Subcutaneous abdominal adipose tissue (tissue), 5 donors: Measurements from ENCODE around the gene IGDCC3.

Experiments used
- H3K27ac ChIP-seq: one replicate; pipeline ENCODE4 v1.7.0; 2013; ENCODE audit warnings: low read depth, mild to moderate bottlenecking, inconsistent platforms, low read length, moderate library complexity
- H3K27me3 ChIP-seq, 5 donors: one replicate each; pipeline ENCODE4 v1.7.0; 2013; ENCODE audit warnings: low read length in 5 of 5, inconsistent platforms in 1 of 5; ENCODE audit not compliant: control insufficient read depth in 5 of 5, insufficient read depth in 4 of 5
- H3K36me3 ChIP-seq, 5 donors: one replicate each; pipeline ENCODE4 v1.7.0; 2013; ENCODE audit warnings: low read length in 5 of 5; ENCODE audit not compliant: control insufficient read depth in 5 of 5, insufficient read depth in 5 of 5
- H3K4me1 ChIP-seq, 5 donors: one replicate each; pipeline ENCODE4 v1.7.0; 2013; ENCODE audit warnings: low read length in 5 of 5, mild to moderate bottlenecking in 3 of 5, moderate library complexity in 1 of 5; ENCODE audit not compliant: control insufficient read depth in 5 of 5, insufficient read depth in 5 of 5
- H3K4me3 ChIP-seq, 5 donors: one replicate each; pipeline ENCODE4 v1.7.0; 2013; ENCODE audit warnings: low read length in 5 of 5, low read depth in 1 of 5
- H3K9ac ChIP-seq, 5 donors: one replicate each; pipeline ENCODE4 v1.7.0; 2013; ENCODE audit warnings: low read length in 5 of 5, mild to moderate bottlenecking in 4 of 5, moderate library complexity in 3 of 5
- H3K9me3 ChIP-seq, 5 donors: one replicate each; pipeline ENCODE4 v1.7.0; 2013; ENCODE audit warnings: low read length in 5 of 5; ENCODE audit not compliant: control insufficient read depth in 5 of 5
- donor health status: healthy.
- donor health status: healthy.
- donor health status: healthy.
- donor health status: healthy.
- donor health status: healthy.

IGDCC3 gene

GRCh38 chr15:65414841-65415621, 37.2 kb upstream of the IGDCC3 start:
- no peak overlapping the region for H3K27ac ChIP-seq
- H3K4me3 ChIP-seq: no peak overlapping the region
- H3K9ac ChIP-seq: no peak overlapping the region
- no peaks in the 10 kb centered on the region for H3K9me3 ChIP-seq
- no peaks in the 10 kb centered on the region for H3K36me3 ChIP-seq
- H3K4me1 ChIP-seq: peaks cover 0 to 4% (median 0%) of the 10 kb centered on the region in 5 donors
- peaks cover 9 to 34% (median 17%) of the 10 kb centered on the region in 5 donors for H3K27me3 ChIP-seq

- Histone ChIP-seq H3K4me3 (no peak overlapping the region), H3K4me1 (peaks cover 0 to 4% (median 0%) of the 10 kb centered on the region in 5 donors), H3K9ac (no peak overlapping the region), H3K27ac (no peak overlapping the region), H3K9me3 (no peaks in the 10 kb centered on the region), H3K27me3 (peaks cover 8 to 29% (median 17%) of the 10 kb centered on the region in 5 donors), H3K36me3 (no peaks in the 10 kb centered on the region)
Observed at GRCh38 chr15:65413760-65414144, 36.0 kb upstream of the IGDCC3 start.

GRCh38 chr15:65413051-65413759, 35.4 kb upstream of the IGDCC3 start:
- no peak overlapping the region for H3K4me3 ChIP-seq
- H3K9me3 ChIP-seq: no peaks in the 10 kb centered on the region
- H3K27me3 ChIP-seq: peaks cover 6 to 24% (median 13%) of the 10 kb centered on the region in 5 donors
- no peak overlapping the region for H3K27ac ChIP-seq
- no peak overlapping the region for H3K9ac ChIP-seq
- no peaks in the 10 kb centered on the region for H3K36me3 ChIP-seq
- peaks cover 0 to 4% (median 0%) of the 10 kb centered on the region in 5 donors for H3K4me1 ChIP-seq

- no peaks in the 10 kb centered on the region for H3K9me3 ChIP-seq
- no peak overlapping the region for H3K27ac ChIP-seq
Observed at GRCh38 chr15:65412556-65412955, 34.8 kb upstream of the IGDCC3 start.

GRCh38 chr15:65411465-65412071, 33.8 kb upstream of the IGDCC3 start:
- Histone ChIP-seq H3K27me3 (peaks cover 0 to 15% (median 6%) of the 10 kb centered on the region in 5 donors), H3K9ac (no peak overlapping the region), H3K36me3 (no peaks in the 10 kb centered on the region), H3K4me1 (no peaks in the 10 kb centered on the region), H3K4me3 (no peak overlapping the region), H3K9me3 (no peaks in the 10 kb centered on the region), H3K27ac (no peak overlapping the region)

More at GRCh38 chr15:65412556-65412955, 34.8 kb upstream of the IGDCC3 start:
- Histone ChIP-seq H3K4me1 (peaks cover 0 to 4% (median 0%) of the 10 kb centered on the region in 5 donors), H3K4me3 (no peak overlapping the region), H3K9ac (no peak overlapping the region), H3K27me3 (peaks cover 4 to 24% (median 8%) of the 10 kb centered on the region in 5 donors), H3K36me3 (no peaks in the 10 kb centered on the region)

GRCh38 chr15:65410972-65411371, 33.2 kb upstream of the IGDCC3 start:
- Histone ChIP-seq H3K9me3 (no peaks in the 10 kb centered on the region), H3K9ac (no peak overlapping the region), H3K36me3 (no peaks in the 10 kb centered on the region), H3K4me1 (no peaks in the 10 kb centered on the region), H3K27ac (no peak overlapping the region), H3K4me3 (no peak overlapping the region), H3K27me3 (peaks cover 0 to 12% (median 6%) of the 10 kb centered on the region in 5 donors)

GRCh38 chr15:65410036-65410435, 32.2 kb upstream of the IGDCC3 start:
- H3K27ac ChIP-seq: no peak overlapping the region
- H3K27me3 ChIP-seq: peaks cover 0 to 6% (median 0%) of the 10 kb centered on the region in 5 donors
- no peaks in the 10 kb centered on the region for H3K9me3 ChIP-seq
- no peak overlapping the region for H3K4me3 ChIP-seq
- no peaks in the 10 kb centered on the region for H3K36me3 ChIP-seq
- no peak overlapping the region for H3K9ac ChIP-seq
- no peaks in the 10 kb centered on the region for H3K4me1 ChIP-seq

- H3K4me3 ChIP-seq: no peak overlapping the region
- peaks cover 0 to 6% (median 0%) of the 10 kb centered on the region in 5 donors for H3K27me3 ChIP-seq
- H3K27ac ChIP-seq: no peak overlapping the region
- no peak overlapping the region for H3K9ac ChIP-seq
- H3K36me3 ChIP-seq: no peaks in the 10 kb centered on the region
- no peaks in the 10 kb centered on the region for H3K4me1 ChIP-seq
- H3K9me3 ChIP-seq: no peaks in the 10 kb centered on the region
Observed at GRCh38 chr15:65409036-65409631, 31.3 kb upstream of the IGDCC3 start.

- no peak overlapping the region for H3K4me3 ChIP-seq
- no peak overlapping the region for H3K9ac ChIP-seq
- H3K36me3 ChIP-seq: no peaks in the 10 kb centered on the region
- H3K9me3 ChIP-seq: no peaks in the 10 kb centered on the region
- no peaks in the 10 kb centered on the region for H3K4me1 ChIP-seq
- peaks cover 0 to 6% (median 0%) of the 10 kb centered on the region in 5 donors for H3K27me3 ChIP-seq
- no peak overlapping the region for H3K27ac ChIP-seq
Observed at GRCh38 chr15:65408324-65409035, 30.7 kb upstream of the IGDCC3 start.
